ENCODE data around the gene CHMP4A. TPM values are rescaled to one million over a fixed set of nuclear protein-coding genes. Genes with fewer than 3 reads are reported as not detected.
A peak's percentile ranks its signal among the peaks of the same experiment; 100 is the strongest.

CHMP4A gene
- total and polyA plus RNA-seq, 2 of the 13 experiments (the other 11 are each of a cell fraction or from before 2014, with no cell fraction given) = 83.6 to 113 TPM

GRCh38 chr14:24212924-24213865 lies at the start of gene CHMP4A (continued):
- peak; percentile 39; the same call in 1 of the 2 replicates for TF ChIP-seq HNF1A (IDR thresholded peaks at IDR 0.05; ENCODE audit: low read depth)
- TF ChIP-seq HNF1A (CRISPR knock-in tag; IDR thresholded peaks at IDR 0.05; ENCODE audit: borderline replicate concordance) = peak; percentile 88
- peak; percentile 92 for TF ChIP-seq THAP7 (CRISPR knock-in tag; IDR thresholded peaks at IDR 0.05)
- peak; percentile 24; the same call in 1 of the 2 replicates for TF ChIP-seq ZNF124 (CRISPR knock-in tag; IDR thresholded peaks at IDR 0.05)
- TF ChIP-seq ZBTB42 (CRISPR knock-in tag; IDR thresholded peaks at IDR 0.05) = peak; percentile 95; the same call in 1 of the 2 replicates
- no peak for TF ChIP-seq NFIC (IDR thresholded peaks at IDR 0.05; ENCODE audit: low read length)
- peak; percentile 96 for TF ChIP-seq SATB2 (CRISPR knock-in tag; IDR thresholded peaks at IDR 0.05)
- TF ChIP-seq SIN3A (IDR thresholded peaks at IDR 0.05; ENCODE audit: borderline replicate concordance, low read depth, low read length) = peak; percentile 98
- TF ChIP-seq ZMAT5 (CRISPR knock-in tag; IDR thresholded peaks at IDR 0.05; ENCODE audit: borderline replicate concordance, low read depth) = no peak
- TF ChIP-seq ZNF563 (CRISPR knock-in tag; IDR thresholded peaks at IDR 0.05) = peak; percentile 93; the same call in 1 of the 2 replicates
- peak; percentile 95 for TF ChIP-seq E2F1 (CRISPR knock-in tag; IDR thresholded peaks at IDR 0.05)
- TF ChIP-seq ZSCAN5A (CRISPR knock-in tag; IDR thresholded peaks at IDR 0.05; ENCODE audit: borderline replicate concordance) = peak; percentile 86
- peak; percentile 76 for TF ChIP-seq ZNF572 (CRISPR knock-in tag; IDR thresholded peaks at IDR 0.05)
- TF ChIP-seq HNF1B (CRISPR knock-in tag; IDR thresholded peaks at IDR 0.05) = peak; percentile 97
- TF ChIP-seq MZF1 (CRISPR knock-in tag; IDR thresholded peaks at IDR 0.05; ENCODE audit: borderline replicate concordance) = peak; percentile 85; the same call in 1 of the 2 replicates
- TF ChIP-seq EZH2 (conservative IDR thresholded peaks at IDR 0.05; ENCODE audit: low read depth, low read length) = no peak
- peak; percentile 94; the same call in 1 of the 2 replicates for TF ChIP-seq ZNF235 (CRISPR knock-in tag; IDR thresholded peaks at IDR 0.05; ENCODE audit: borderline replicate concordance)
- peak; percentile 98 for TF ChIP-seq ZNF766 (CRISPR knock-in tag; IDR thresholded peaks at IDR 0.05; ENCODE audit: borderline replicate concordance)

Measured in HepG2 (cell line).